Stomach (tissue), 9 donors: ENCODE results near the gene SLC25A12. TPM values are rescaled to one million over a fixed set of nuclear protein-coding genes. Genes with fewer than 3 reads are reported as not detected.
A peak's percentile ranks its signal among the peaks of the same experiment; 100 is the strongest.

Experiments used
- DNase-seq, 2 donors: peaks; one replicate each; pipeline versions ENCODE4 v3.0.0 to v3.0.0-alpha.2; 2013 to 2019
- H3K27ac ChIP-seq, 5 donors: fragments of 200-600 bp in 4 of 5; sonication (generic) in 4 of 5; one replicate each; pipeline ENCODE4 v1.5.1; 2013 to 2019; ENCODE audit warnings: mild to moderate bottlenecking in 1 of 5, moderate library complexity in 1 of 5
- H3K27me3 ChIP-seq, 3 donors: fragments of 200-600 bp; sonication (generic); one replicate each; pipeline ENCODE4 v1.5.1; 2017 to 2019; ENCODE audit warnings: mixed run types in 1 of 3
- H3K36me3 ChIP-seq, 4 donors: fragments of 200-600 bp; sonication (generic); 1 replicate in 3 of 4; 2 replicates in 1 of 4; pipeline ENCODE4 v1.5.1; 2016 to 2019
- H3K4me1 ChIP-seq, 4 donors: fragments of 200-600 bp; sonication (generic); one replicate each; pipeline ENCODE4 v1.5.1; 2016 to 2019
- H3K4me3 ChIP-seq, 4 donors: fragments of 200-600 bp; sonication (generic) in 3 of 4; one replicate each; pipeline ENCODE4 v1.5.1; 2016 to 2019; ENCODE audit warnings: mild to moderate bottlenecking in 1 of 4
- H3K9me3 ChIP-seq, 4 donors: fragments of 200-600 bp; sonication (generic); one replicate each; pipeline ENCODE4 v1.5.1; 2016 to 2019
- CTCF ChIP-seq, 7 experiments: fragments of 450-650 bp in 4 of 7; fragments of 200-600 bp in 3 of 7; sonication (generic) in 3 of 7; IDR thresholded peaks; one replicate each; pipeline ENCODE4 v1.5.1; 2016 to 2019; ENCODE audit warnings: antibody characterized with exemption in 7 of 7, control low read depth in 2 of 7, mild to moderate bottlenecking in 1 of 7
- EP300 ChIP-seq: sonication (generic); formaldehyde crosslinking; IDR thresholded peaks from one replicate; pipeline ENCODE4 v1.6.1; 2017; ENCODE audit warnings: antibody characterized with exemption
- POLR2A ChIP-seq, 4 donors: fragments of 450-650 bp; IDR thresholded peaks; one replicate each; pipeline ENCODE4 v1.6.1; 2016; ENCODE audit warnings: antibody characterized with exemption in 4 of 4, control low read depth in 2 of 4, mild to moderate bottlenecking in 1 of 4, moderate library complexity in 1 of 4
- POLR2AphosphoS5 ChIP-seq, 3 donors: sonication (generic); formaldehyde crosslinking; IDR thresholded peaks; one replicate each; pipeline ENCODE4 v1.6.1; 2016; ENCODE audit warnings: antibody characterized with exemption in 3 of 3
- WGBS, 5 donors: extraction: QIAGEN DNeasy Blood & Tissue Kit in 3 of 5; methylation state at CpG; one replicate each; pipeline versions ENCODE4 v1.1.5 to v1.1.7; 2013 to 2018; 5-methylcytosine and 5-hydroxymethylcytosine counted together
- intact Hi-C: fragments of 100-400 bp; cut with DNase I; formaldehyde crosslinking; loops from one replicate; pipeline ENCODE4 v1.15.1; 2023; ENCODE audit warnings: low total_unique reads
- polyA plus RNA-seq, 3 donors: library from polyadenylated mRNA; stranded (reverse); fragments of 200-250 nt; gene quantifications; one replicate each; pipeline ENCODE4 v1.2.3, GENCODE V29; 2013
- total RNA-seq, 5 donors: library from RNA; depleted of rRNA; stranded (reverse); fragments of >200 nt; gene quantifications; one replicate each; pipeline versions ENCODE4 v1.1.0 to v1.2.3, GENCODE V29; 2014 to 2016
- donor health status: healthy with polysubstance abuse.
- donor health status: Bipolar disorder and iron deficiency.
- donor health status: healthy.

Gene SLC25A12
- total and polyA plus RNA-seq, 8 donors: 10.1 to 53.6 (median 20.3) TPM

- Histone ChIP-seq H3K4me3 (no peak overlapping the region), H3K4me1 (peaks cover 0 to 9% (median 0%) of the 10 kb centered on the region in 4 donors), H3K9me3 (no peaks in the 10 kb centered on the region), H3K27me3 (no peaks in the 10 kb centered on the region), H3K36me3 (peaks cover 0 to 12% (median 8%) of the 10 kb centered on the region in 4 donors), H3K27ac (no peak overlapping the region)
- TF ChIP-seq POLR2AphosphoS5 (IDR thresholded peaks at IDR 0.05) (no peak), EP300 (no peak), CTCF (IDR thresholded peaks at IDR 0.05) (no peak)
- intact Hi-C loops: no loop called here
- WGBS, 5 donors: 71 to 79% (median 78%) methylated on average over 9 of the region's 9 CpGs
- no peak for DNase-seq
Measured at GRCh38 chr2:171939058-171939742, 45.2 kb upstream of the SLC25A12 start.

- Histone ChIP-seq H3K4me3 (no peak overlapping the region), H3K36me3 (peaks cover 8 to 45% (median 43%) of the 10 kb centered on the region in 4 donors), H3K9me3 (no peaks in the 10 kb centered on the region), H3K27me3 (no peaks in the 10 kb centered on the region), H3K27ac (no peak overlapping the region), H3K4me1 (peaks cover 0 to 34% (median 5%) of the 10 kb centered on the region in 4 donors)
- no peak for DNase-seq
- TF ChIP-seq POLR2AphosphoS5 (IDR thresholded peaks at IDR 0.05) (no peak), EP300 (no peak), POLR2A (IDR thresholded peaks at IDR 0.05) (no peak), CTCF (IDR thresholded peaks at IDR 0.05) (no peak)
- intact Hi-C loops: no loop called here
- 95 to 100% (median 99%) methylated on average over 4 of the region's 4 CpGs for WGBS, 5 donors
Measured at GRCh38 chr2:171930385-171930784, 36.3 kb upstream of the SLC25A12 start.

GRCh38 chr2:171924170-171924942 is 30.3 kb upstream of the SLC25A12 start:
- no peaks in the 10 kb centered on the region for H3K9me3 ChIP-seq
- H3K4me3 ChIP-seq: no peak overlapping the region
- TF ChIP-seq EP300: no peak
- TF ChIP-seq POLR2A (IDR thresholded peaks at IDR 0.05): no peak
- TF ChIP-seq CTCF (IDR thresholded peaks at IDR 0.05): no peak
- TF ChIP-seq POLR2AphosphoS5 (IDR thresholded peaks at IDR 0.05): no peak
- 88 to 93% (median 90%) methylated on average over 17 of the region's 17 CpGs for WGBS, 5 donors
- peaks cover 20 to 71% (median 36%) of the 10 kb centered on the region in 4 donors for H3K4me1 ChIP-seq
- intact Hi-C loops: no loop called here
- H3K36me3 ChIP-seq: peaks cover 8 to 29% (median 28%) of the 10 kb centered on the region in 4 donors
- no peaks in the 10 kb centered on the region for H3K27me3 ChIP-seq
- no peak for DNase-seq
- H3K27ac ChIP-seq: peak overlapping the region in 2 of 5 donors; percentile 96 to 98

- Histone ChIP-seq H3K27ac (peak overlapping the region; percentile 39 to 98 (median 96)), H3K4me3 (peak overlapping the region; percentile 76 to 83 (median 78)), H3K9me3 (no peaks in the 10 kb centered on the region), H3K36me3 (peaks cover 8 to 24% (median 23%) of the 10 kb centered on the region in 4 donors), H3K27me3 (no peaks in the 10 kb centered on the region), H3K4me1 (peaks cover 20 to 63% (median 36%) of the 10 kb centered on the region in 4 donors)
- 15 to 29% (median 18%) methylated on average over 13 of the region's 13 CpGs for WGBS, 5 donors
- peak; percentile 28 to 41 for DNase-seq
- TF ChIP-seq EP300: no peak
- TF ChIP-seq CTCF (IDR thresholded peaks at IDR 0.05): no peak
- no peak for TF ChIP-seq POLR2A (IDR thresholded peaks at IDR 0.05)
- no peak for TF ChIP-seq POLR2AphosphoS5 (IDR thresholded peaks at IDR 0.05)
- intact Hi-C loops: no loop called here
Measured at GRCh38 chr2:171923206-171923605, 29.2 kb upstream of the SLC25A12 start.
